CD4-positive, CD25-positive, alpha-beta regulatory T cell (primary cell): Measurements from ENCODE around the gene EPS15. TPM values are rescaled to one million over a fixed set of nuclear protein-coding genes. Genes with fewer than 3 reads are reported as not detected.
"Not testable (repeated sequence)": the region's sequence is repeated elsewhere in the genome, so short reads cannot be mapped to it uniquely, and the experiment has no call there.

Experiments used
- ATAC-seq, 2 donors: fragments of 150-1000 bp; cut with Tn5 transposase; one replicate each; pipeline ENCODE4 v1.10.0; 2021; ENCODE audit warnings: low read depth in 2 of 2, moderate number of reproducible peaks in 2 of 2, moderate library complexity in 1 of 2
- DNase-seq, 3 donors: peaks; one replicate each; pipeline versions ENCODE4 v3.0.0 to v3.0.0-alpha.2; 2012 to 2022; ENCODE audit warnings: mixed read lengths in 1 of 3
- H3K27ac ChIP-seq: one replicate; pipeline ENCODE4 v1.7.0; 2013; ENCODE audit warnings: mild to moderate bottlenecking, low read length; ENCODE audit not compliant: insufficient read depth, poor library complexity, severe bottlenecking
- H3K27me3 ChIP-seq: one replicate; pipeline ENCODE4 v1.7.0; 2013; ENCODE audit warnings: low read length; ENCODE audit not compliant: control insufficient read depth, insufficient read depth
- H3K36me3 ChIP-seq: one replicate; pipeline ENCODE4 v1.7.0; 2013; ENCODE audit warnings: mild to moderate bottlenecking, low read length, moderate library complexity; ENCODE audit not compliant: control insufficient read depth, insufficient read depth
- H3K4me1 ChIP-seq: 2 replicates; pipeline ENCODE4 v1.7.0; 2013; ENCODE audit warnings: mild to moderate bottlenecking, low read length; ENCODE audit not compliant: insufficient read depth, control insufficient read depth, poor library complexity, severe bottlenecking
- H3K4me3 ChIP-seq: one replicate; pipeline ENCODE4 v1.7.0; 2013; ENCODE audit warnings: low read depth, mild to moderate bottlenecking, low read length, moderate library complexity
- H3K9me3 ChIP-seq, 2 experiments: 1 replicate in 1 of 2; 2 replicates in 1 of 2; pipeline ENCODE4 v1.7.0; 2013; ENCODE audit warnings: low read length in 2 of 2, mild to moderate bottlenecking in 1 of 2, moderate library complexity in 1 of 2; ENCODE audit not compliant: control insufficient read depth in 2 of 2
- H3K27ac Mint-ChIP-seq, 3 donors: one replicate each; pipeline ENCODE4 v1.8.0; 2020 to 2022; ENCODE audit warnings: mild to moderate bottlenecking in 3 of 3, mixed read lengths in 3 of 3, moderate library complexity in 2 of 3
- H3K27me3 Mint-ChIP-seq: one replicate; pipeline ENCODE4 v1.8.0; 2022; ENCODE audit warnings: mild to moderate bottlenecking, mixed read lengths
- H3K36me3 Mint-ChIP-seq: one replicate; pipeline ENCODE4 v1.8.0; 2020; ENCODE audit warnings: mixed read lengths
- H3K4me1 Mint-ChIP-seq, 4 donors: one replicate each; pipeline ENCODE4 v1.8.0; 2020 to 2022; ENCODE audit warnings: mixed read lengths in 4 of 4, mild to moderate bottlenecking in 1 of 4
- H3K4me3 Mint-ChIP-seq, 4 donors: one replicate each; pipeline ENCODE4 v1.8.0; 2020 to 2022; ENCODE audit warnings: mild to moderate bottlenecking in 4 of 4, mixed read lengths in 4 of 4, moderate library complexity in 3 of 4
- H3K9me3 Mint-ChIP-seq, 7 donors: one replicate each; pipeline ENCODE4 v1.8.0; 2020 to 2022; ENCODE audit warnings: mixed read lengths in 7 of 7, mild to moderate bottlenecking in 3 of 7, moderate library complexity in 2 of 7
- polyA plus RNA-seq, 4 donors: library from polyadenylated mRNA; unstranded; fragments of 300-500 nt; fragmentation: Illumina TruSeq; gene quantifications; one replicate each; pipeline ENCODE4 v1.2.3, GENCODE V29; 2021
- total RNA-seq: library from RNA; stranded (reverse); gene quantifications from one replicate; pipeline ENCODE4 v1.2.3, GENCODE V29; 2022

EPS15 gene
- total and polyA plus RNA-seq, 5 donors from 2014 or later, result 58.5 to 135 (median 83.5) TPM

- Mint-ChIP-seq H3K9me3 (peaks cover 0 to 10% (median 0%) of the 10 kb centered on the region in 7 donors), H3K36me3 (peaks cover 39% of the 10 kb centered on the region), H3K27ac (peak overlapping the region in 1 of 3 donors; percentile 58)
- not testable (repeated sequence) for DNase-seq, H3K9me3 ChIP-seq, H3K27ac ChIP-seq, H3K4me1 Mint-ChIP-seq, H3K4me1 ChIP-seq, ATAC-seq, H3K27me3 Mint-ChIP-seq, H3K4me3 ChIP-seq, H3K4me3 Mint-ChIP-seq, H3K27me3 ChIP-seq
- peaks cover 45% of the 10 kb centered on the region for H3K36me3 ChIP-seq
Observed at GRCh38 chr1:51411820-51412219, 107.2 kb downstream of the EPS15 start.

- Histone ChIP-seq H3K27ac (no peak overlapping the region), H3K4me1 (no peaks in the 10 kb centered on the region), H3K4me3 (no peak overlapping the region), H3K36me3 (peaks cover 48% of the 10 kb centered on the region), H3K27me3 (no peaks in the 10 kb centered on the region), H3K9me3 (no peaks in the 10 kb centered on the region)
- ATAC-seq, result no peak
- peaks cover 0 to 9% (median 3%) of the 10 kb centered on the region in 4 donors for H3K4me1 Mint-ChIP-seq
- H3K4me3 Mint-ChIP-seq, result no peak overlapping the region
- no peaks in the 10 kb centered on the region for H3K27me3 Mint-ChIP-seq
- no peak for DNase-seq
- H3K27ac Mint-ChIP-seq, result no peak overlapping the region
- peaks cover 42% of the 10 kb centered on the region for H3K36me3 Mint-ChIP-seq
- H3K9me3 Mint-ChIP-seq, result peaks cover 0 to 10% (median 0%) of the 10 kb centered on the region in 7 donors
Observed at GRCh38 chr1:51410568-51411460, 108.3 kb downstream of the EPS15 start.

GRCh38 chr1:51409755-51410541 is 109.1 kb downstream of the EPS15 start:
- Mint-ChIP-seq H3K9me3 (peaks cover 0 to 10% (median 0%) of the 10 kb centered on the region in 7 donors), H3K27ac (peak overlapping the region in 1 of 3 donors; percentile 43), H3K36me3 (peaks cover 46% of the 10 kb centered on the region)
- H3K27me3 ChIP-seq, H3K27me3 Mint-ChIP-seq, H3K4me1 ChIP-seq, ATAC-seq, H3K27ac ChIP-seq, H3K4me3 ChIP-seq, H3K4me3 Mint-ChIP-seq, H3K4me1 Mint-ChIP-seq, H3K9me3 ChIP-seq, DNase-seq: not testable (repeated sequence)
- peaks cover 55% of the 10 kb centered on the region for H3K36me3 ChIP-seq

- H3K27me3 Mint-ChIP-seq, result no peaks in the 10 kb centered on the region
- peaks cover 49% of the 10 kb centered on the region for H3K36me3 ChIP-seq
- H3K4me3 Mint-ChIP-seq, result no peak overlapping the region
- peaks cover 0 to 6% (median 2%) of the 10 kb centered on the region in 4 donors for H3K4me1 Mint-ChIP-seq
- no peaks in the 10 kb centered on the region for H3K27me3 ChIP-seq
- ATAC-seq (no peak), DNase-seq (no peak)
- no peaks in the 10 kb centered on the region for H3K4me1 ChIP-seq
- no peak overlapping the region for H3K27ac Mint-ChIP-seq
- no peaks in the 10 kb centered on the region for H3K9me3 ChIP-seq
- H3K9me3 Mint-ChIP-seq, result peaks cover 0 to 4% (median 0%) of the 10 kb centered on the region in 7 donors
- no peak overlapping the region for H3K4me3 ChIP-seq
- no peak overlapping the region for H3K27ac ChIP-seq
- H3K36me3 Mint-ChIP-seq, result peaks cover 59% of the 10 kb centered on the region
Observed at GRCh38 chr1:51392241-51392640, 126.8 kb downstream of the EPS15 start.

GRCh38 chr1:51390641-51391040 is 128.4 kb downstream of the EPS15 start:
- ATAC-seq, H3K27me3 ChIP-seq, DNase-seq, H3K4me3 Mint-ChIP-seq, H3K9me3 ChIP-seq, H3K27ac ChIP-seq, H3K4me1 ChIP-seq, H3K27ac Mint-ChIP-seq, H3K27me3 Mint-ChIP-seq, H3K4me3 ChIP-seq, H3K4me1 Mint-ChIP-seq, H3K9me3 Mint-ChIP-seq: not testable (repeated sequence)
- H3K36me3 ChIP-seq, result peaks cover 40% of the 10 kb centered on the region
- H3K36me3 Mint-ChIP-seq, result peaks cover 54% of the 10 kb centered on the region

- H3K9me3 Mint-ChIP-seq, H3K27ac ChIP-seq, ATAC-seq, H3K27me3 ChIP-seq, H3K27me3 Mint-ChIP-seq, H3K4me1 Mint-ChIP-seq, H3K27ac Mint-ChIP-seq, H3K9me3 ChIP-seq, H3K4me3 Mint-ChIP-seq, H3K4me3 ChIP-seq, DNase-seq, H3K4me1 ChIP-seq: not testable (repeated sequence)
- H3K36me3 Mint-ChIP-seq, result peaks cover 55% of the 10 kb centered on the region
- H3K36me3 ChIP-seq, result peaks cover 42% of the 10 kb centered on the region
Observed at GRCh38 chr1:51387288-51387687, 131.8 kb downstream of the EPS15 start.

GRCh38 chr1:51386259-51386658 is 132.8 kb downstream of the EPS15 start:
- Mint-ChIP-seq H3K4me3 (peak overlapping the region in 1 of 4 donors; percentile 10), H3K36me3 (peaks cover 55% of the 10 kb centered on the region)
- ATAC-seq, result not testable (repeated sequence)

More at GRCh38 chr1:51386259-51386658, 132.8 kb downstream of the EPS15 start:
- not testable (repeated sequence) for H3K9me3 ChIP-seq, H3K27ac ChIP-seq, H3K9me3 Mint-ChIP-seq, H3K27me3 ChIP-seq, DNase-seq, H3K27me3 Mint-ChIP-seq, H3K4me1 ChIP-seq, H3K4me3 ChIP-seq, H3K27ac Mint-ChIP-seq
- peaks cover 0 to 12% (median 7%) of the 10 kb centered on the region in 4 donors for H3K4me1 Mint-ChIP-seq
- H3K36me3 ChIP-seq, result peaks cover 37% of the 10 kb centered on the region
